GM18867 (cell line): ENCODE data around the gene KCNJ10.
A peak's percentile ranks its signal among the peaks of the same experiment; 100 is the strongest.
"Not testable (repeated sequence)": the region's sequence is repeated elsewhere in the genome, so short reads cannot be mapped to it uniquely, and the experiment has no call there.

Source experiments
- ATAC-seq: cut with Tn5 transposase; IDR thresholded peaks from one replicate; pipeline ENCODE4 v1.9.1; 2021; ENCODE audit warnings: mild to moderate bottlenecking, moderate library complexity; ENCODE audit not compliant: unreplicated experiment

Gene KCNJ10

DNA sequence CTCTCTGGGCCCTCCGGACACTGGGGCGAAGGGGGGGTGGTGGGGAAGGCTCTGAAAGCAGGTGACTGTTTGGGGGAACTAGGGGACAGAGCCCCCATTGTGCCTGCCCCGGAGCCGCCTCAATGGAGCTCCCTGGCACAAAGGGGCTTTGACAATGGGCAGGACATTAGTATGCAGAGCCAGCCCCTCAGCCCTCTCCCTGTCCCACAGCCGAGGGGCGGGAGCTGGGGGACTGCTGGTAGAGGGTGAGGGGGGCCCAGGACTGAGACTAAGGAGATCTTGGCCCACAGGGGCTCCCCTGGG is 7.8 kb downstream of the KCNJ10 start:
- ATAC-seq, result no peak

DNA sequence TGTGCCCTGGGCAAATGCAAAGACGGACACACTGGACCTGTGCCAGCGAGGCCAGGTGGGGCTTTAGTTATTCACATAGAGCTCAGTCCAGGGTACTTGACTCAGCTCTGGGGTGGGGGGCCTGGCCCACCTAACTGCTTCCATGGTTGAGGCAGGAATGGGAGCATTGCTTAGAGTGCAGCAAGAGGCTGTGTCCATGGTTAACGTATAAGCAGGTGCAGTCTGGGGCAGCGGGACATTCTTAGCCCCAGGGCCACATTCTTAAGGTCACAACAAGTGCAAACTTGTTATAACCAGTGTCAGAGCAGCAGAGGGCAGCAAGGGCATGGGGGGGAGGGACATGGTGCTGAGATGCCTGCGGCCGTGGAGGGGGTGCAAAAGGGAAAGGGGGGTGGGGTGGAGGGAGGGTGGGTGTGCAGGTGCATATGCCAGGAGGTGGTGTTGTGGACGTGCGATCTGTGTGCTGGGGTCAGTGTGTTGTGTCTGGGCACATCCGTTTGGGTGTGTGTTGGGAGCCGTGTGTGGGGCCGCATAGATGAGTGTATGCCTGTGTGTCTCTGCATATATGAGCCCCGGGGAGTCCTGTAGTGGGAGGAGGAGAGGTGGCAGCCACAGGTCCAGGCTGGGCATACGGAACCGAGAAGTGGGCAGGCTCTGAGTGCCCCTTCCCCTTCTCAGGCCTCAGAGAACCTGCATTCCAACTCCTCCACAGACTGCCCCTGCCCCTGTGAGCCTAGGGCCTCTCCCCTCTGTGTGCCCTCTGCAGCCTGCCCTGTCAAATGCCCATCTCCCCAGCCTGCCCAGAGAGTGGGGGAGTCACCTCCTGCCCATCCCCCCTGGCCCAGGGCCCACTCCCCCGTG is 8.4 kb downstream of the KCNJ10 start:
- ATAC-seq, result no peak

DNA sequence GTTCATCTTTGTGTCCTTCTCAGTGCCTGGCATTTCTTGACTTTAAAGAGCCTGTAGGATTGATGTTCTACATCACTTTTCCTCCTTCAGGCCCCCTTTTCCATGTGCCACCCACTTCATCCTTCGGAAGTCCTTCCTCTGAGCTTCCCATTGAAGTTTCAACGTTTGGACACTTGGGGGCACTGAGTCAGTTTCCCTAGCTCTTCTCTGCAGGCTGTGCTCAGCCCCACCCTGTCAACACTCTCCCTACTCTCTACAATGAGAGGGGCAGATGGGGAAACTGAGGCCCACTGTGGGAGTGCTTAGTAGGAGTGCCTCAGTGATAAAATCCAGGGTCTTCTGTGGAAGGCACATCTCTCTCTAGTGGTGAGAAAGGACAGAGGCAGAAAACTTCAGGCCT is 11.9 kb downstream of the KCNJ10 start:
- ATAC-seq, result no peak

GRCh38 chr1:160056648-160057169 is 13.3 kb downstream of the KCNJ10 start:
- ATAC-seq, result no peak

DNA sequence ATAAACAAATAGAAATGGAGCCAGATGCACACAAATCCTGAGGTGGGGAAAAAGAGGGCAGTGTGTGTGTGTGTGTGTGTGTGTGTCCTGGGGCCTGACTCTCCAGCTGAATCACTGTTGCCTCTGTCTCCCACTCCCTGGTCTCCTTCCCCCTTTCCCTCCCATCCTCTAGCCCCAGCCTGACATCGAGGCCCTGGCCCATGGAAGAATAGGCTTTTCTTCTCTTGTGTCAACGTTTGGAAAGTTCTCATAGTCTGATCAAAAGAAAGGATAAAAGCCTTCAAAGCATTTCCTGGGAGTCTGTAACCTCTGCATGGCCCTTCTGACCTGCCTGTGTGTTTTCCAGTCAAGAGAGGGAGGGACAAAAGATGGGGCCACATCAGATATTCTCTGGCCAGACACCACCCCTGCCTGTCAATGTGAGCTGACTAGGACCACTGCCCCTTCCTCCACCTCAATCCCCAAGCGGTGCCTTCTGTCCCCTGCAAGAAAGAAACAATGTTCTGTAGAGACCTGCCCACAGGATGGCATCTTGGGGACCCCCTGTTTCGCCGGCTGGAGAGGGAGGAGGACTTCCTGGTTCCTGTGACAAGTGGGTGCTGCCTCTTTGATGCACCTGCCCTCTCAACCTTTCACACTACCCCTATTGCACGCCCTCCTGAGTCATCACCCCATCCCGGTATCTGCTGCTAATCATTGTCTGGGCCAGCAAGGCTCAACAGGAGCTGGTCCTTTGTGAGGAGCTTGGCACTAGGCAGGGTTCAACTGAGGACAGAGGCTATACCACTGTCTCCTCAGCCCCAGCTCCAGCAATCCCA is 16.2 kb downstream of the KCNJ10 start:
- no peak for ATAC-seq

DNA sequence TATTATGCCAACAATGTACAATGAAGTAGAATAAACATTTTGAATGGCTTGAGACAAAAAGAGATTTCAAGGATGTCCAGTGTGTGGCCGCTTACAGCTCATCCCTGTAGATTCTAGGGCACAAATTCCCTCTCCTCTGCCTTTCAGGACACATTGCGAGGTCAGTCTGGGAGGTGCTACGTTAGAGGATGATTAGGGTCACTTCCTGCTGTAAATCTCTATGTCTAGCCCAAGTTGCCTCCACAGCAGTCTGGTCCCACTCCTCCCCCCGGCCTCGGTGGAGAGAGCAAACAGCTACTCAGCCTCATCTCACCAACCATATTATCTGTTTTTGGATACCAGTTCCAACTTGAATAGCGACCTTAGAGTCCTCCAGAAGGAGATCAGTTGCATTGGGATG is 17.0 kb downstream of the KCNJ10 start:
- ATAC-seq, result no peak

DNA sequence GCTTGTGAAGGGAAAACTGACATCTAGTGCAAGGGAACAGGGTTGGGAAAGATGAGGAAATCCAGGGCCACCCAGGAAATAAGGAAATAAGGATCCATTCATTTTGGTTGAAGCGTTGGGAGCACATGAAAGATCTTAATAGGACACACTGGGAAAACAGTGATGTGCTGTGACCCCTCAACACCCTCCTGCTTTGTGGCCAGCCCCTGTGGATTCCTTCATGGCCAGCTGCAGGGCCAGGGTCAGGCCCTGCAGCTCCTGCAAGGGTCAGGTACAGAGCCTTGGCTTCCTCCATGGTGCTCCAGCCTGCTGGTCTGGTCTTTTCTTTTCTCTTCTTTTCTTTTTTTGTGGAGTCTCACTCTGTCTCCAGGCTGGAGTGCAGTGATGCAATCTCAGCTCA is 19.3 kb downstream of the KCNJ10 start:
- ATAC-seq, result no peak

- not testable (repeated sequence) for ATAC-seq
These were observed 19.8 kb downstream of the KCNJ10 start for GRCh38 chr1:160050182-160050581.

DNA sequence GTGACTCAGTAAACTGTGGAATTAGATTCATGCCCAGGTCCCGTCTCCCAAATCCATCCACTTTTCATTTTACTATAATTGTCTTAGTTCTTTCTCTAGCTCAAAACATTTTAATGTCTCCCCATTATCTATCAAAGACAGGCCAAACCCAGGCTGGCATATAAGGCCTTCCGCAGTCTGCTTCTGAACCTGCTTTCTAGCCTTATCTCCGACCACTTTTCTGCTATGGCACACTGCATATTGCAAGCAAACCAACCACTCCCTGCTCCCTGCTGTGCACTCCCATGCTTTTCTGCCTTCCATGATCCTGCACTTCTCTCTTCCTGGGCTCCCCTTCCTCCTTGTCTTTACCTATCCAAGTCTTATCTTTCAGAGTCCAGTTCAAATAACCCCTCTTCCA is 20.9 kb downstream of the KCNJ10 start:
- ATAC-seq, result no peak

DNA sequence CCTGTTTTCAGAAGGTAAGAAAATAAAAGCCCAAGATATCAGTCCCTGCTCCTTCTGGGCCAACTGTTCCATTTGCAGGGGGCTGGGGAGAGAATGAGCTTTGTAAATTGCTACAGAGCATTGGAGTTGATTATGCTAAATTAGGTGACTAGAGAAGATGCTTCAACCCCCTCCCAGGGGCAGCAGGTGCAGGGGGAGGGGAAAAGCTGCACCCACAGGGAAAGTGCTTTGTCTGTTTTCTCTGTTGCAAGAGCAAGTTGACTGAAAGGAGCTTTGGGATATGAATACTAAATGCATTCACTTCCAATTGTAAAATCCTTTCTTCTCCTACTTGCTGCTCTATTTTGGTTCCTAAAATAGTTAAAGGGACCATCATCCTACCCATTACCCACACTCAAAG is 21.6 kb downstream of the KCNJ10 start:
- no peak for ATAC-seq

DNA sequence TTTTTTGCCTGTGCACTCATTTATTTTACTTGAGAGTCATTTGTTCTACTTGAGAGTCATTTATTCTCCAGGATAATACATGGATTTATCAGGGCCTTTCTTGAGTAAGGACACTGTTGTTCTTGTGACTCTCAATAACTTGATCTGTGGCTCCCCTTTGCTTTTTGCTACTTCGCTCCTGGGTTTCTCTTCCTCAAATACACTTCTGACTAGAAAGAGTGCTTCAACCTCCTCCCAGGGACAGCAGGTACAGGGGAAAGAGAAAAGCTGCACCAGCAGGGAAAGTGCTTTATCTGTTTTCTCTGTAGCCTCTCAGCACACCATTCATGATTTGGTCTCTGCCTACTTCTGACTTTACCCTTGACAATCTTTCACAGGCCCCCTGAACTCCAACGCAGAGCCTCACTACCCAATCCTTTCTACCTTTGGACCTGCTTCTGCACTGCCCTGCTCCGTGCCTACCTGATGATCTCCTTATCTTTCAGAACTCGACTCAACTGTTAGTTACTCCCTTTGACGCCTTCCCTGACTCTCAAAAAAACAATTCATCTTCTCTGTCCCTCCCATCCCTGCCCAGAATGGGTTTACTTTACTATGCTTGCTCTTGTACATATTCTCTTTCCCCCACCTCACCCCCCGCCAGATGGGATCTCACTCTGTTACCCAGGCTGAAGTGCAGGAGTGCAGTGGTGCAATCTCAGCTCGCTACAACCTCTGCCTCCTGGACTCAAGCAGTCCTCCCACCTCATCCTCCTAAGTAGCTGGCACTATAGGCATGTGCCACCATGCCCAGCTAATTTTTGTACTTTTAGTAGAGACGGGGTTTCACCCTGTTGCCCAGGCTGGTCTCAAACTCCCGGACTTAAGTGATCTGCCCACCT is 22.6 kb downstream of the KCNJ10 start:
- peak; percentile 52 for ATAC-seq

GRCh38 chr1:160046494-160047110 is 23.4 kb downstream of the KCNJ10 start:
- ATAC-seq, result peak; percentile 78

DNA sequence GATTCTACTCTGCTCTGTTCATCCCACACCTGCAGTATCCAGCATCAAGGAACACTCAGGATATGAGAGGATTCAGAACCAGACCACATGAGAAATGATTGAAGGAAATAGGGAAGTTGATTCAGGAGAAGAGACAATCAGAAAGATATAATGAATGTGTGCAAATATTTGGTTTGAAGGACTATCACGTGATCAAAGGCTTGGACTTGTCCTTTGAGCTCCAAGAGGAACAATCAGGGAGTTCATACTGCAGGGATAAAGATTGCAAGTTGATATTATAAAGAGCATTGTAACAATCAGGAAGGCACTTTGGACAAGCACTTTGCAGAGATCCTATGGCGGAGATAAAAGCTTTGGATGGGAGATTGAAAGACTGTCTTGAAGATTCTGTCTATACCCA is 24.3 kb downstream of the KCNJ10 start:
- no peak for ATAC-seq

DNA sequence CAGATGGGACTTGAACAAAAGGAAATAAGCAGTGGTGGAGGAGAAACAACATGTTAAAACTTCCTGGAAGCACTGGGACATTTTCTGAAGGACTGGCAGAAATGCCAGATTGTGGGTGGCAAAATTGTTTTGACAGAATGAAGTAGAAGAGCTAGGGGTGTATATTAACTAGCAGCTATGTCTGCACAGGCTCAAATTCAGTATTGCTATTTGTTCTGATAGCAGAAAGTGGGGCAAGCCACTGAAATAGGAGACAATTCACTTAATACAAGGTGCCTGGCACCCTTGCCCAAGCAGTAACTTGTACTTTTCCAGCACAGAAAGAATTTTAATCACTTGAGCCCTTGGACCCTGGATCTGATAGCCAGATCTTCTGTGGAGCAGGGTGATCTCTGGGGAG is 26.4 kb downstream of the KCNJ10 start:
- ATAC-seq, result no peak

DNA sequence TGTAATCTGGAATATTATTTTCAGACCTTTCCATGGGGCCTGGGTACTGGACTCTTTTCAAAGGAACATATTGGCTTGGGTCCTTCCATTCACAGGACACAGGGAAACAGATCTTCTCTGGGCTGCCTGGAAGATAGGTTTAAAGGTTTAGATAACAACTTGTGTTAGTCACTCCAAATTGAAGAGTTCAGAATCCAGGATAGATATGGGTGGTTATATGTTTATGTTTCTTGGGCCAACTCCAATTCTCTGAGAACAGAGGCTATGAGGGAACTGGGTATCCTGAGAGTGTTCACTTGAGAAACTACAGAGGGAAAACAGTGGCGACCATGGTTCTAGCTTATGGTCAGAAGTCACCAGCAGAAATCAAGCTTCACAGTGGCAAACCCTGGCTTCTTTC is 29.5 kb downstream of the KCNJ10 start:
- no peak for ATAC-seq

DNA sequence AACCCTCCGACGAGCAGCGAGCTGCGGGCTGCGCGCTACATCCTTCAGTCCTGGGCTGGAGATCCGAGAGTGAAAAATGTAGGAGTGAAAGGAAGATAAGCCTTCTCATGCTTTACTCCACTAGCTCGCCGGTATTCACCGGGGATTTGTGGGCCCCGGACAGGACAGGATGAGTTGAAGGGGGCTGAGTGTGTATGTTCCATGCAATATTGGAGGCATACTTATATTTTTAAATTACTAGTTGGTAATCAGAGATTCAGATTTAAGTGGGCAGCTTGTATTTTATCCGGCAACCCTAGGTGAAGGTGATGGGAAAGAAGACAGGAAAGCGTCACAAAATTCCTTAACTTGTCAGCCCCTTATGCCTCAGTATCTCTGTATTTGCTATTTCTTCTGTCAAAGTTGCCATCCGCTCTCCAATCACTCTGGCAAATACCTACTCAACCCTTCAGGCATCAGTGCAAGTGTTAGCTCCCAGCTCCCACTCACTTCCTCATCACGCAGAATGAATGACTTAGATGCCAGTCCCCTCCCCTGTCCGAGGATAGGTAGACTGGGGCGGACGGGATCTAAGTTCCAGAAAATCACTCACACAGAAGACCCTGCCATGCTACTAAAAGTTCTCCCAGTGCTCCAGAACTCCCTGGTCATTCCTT is 37.7 kb downstream of the KCNJ10 start:
- ATAC-seq, result no peak

- peak; percentile 97 for ATAC-seq
These were observed 38.4 kb downstream of the KCNJ10 start, which contains the start of gene PIGM for GRCh38 chr1:160031365-160032164. TSS of gene PIGM (minus strand) at chr1:160031990. CDS start at chr1:160031739, 251 bp downstream.

DNA sequence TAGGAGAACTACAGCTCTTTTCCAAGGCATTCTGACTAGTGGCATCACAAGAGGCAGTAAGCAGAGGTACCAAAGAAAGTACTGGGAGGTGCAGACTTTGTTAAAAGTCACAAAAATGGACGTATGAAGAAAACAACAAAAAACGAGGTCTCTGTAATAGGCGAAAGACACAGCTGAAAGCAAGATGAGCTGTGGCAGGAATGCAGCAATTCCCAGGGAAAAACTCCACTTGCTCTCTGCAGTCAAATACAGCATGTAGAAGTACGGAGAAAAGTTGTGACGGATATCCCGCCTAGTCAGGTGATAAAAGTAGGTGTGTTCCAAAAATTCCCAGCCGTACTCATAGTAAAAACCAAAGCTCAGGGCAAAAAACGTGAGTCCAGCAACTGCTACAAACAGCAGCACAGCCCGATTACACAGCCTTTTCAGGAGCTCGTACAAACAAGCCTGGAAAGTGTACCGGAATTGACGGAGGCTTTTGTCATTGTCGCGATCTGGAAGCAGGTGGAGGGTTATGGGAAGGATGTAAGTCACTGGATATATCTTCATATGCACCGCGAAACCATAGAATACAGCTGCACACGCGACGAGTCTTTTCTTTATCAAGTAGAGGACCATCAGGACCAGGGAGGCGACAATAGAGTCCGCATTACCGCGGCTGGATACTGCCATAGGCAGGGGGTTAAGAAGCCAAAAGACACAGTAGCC is 39.1 kb downstream of the KCNJ10 start:
- ATAC-seq, result no peak

- no peak for ATAC-seq
These were observed 41.5 kb downstream of the KCNJ10 start for GRCh38 chr1:160028426-160028825.
